SU-DHL-6 (cell line): ENCODE measurements around the gene TANC2.

Experiments used
- CTCF ChIP-seq: fragments of 200-600 bp; sonication (generic); IDR thresholded peaks from one replicate; pipeline ENCODE4 v1.5.1; 2017; ENCODE audit warnings: antibody characterized with exemption, mild to moderate bottlenecking, low read length, moderate library complexity; ENCODE audit not compliant: insufficient read depth, poor library complexity, severe bottlenecking
- EZH2phosphoT487 ChIP-seq: fragments of 200-600 bp; sonication (generic), shearing (Covaris generic); conservative IDR thresholded peaks from 2 replicates; pipeline ENCODE4 v1.6.1; 2018; ENCODE audit warnings: mild to moderate bottlenecking, antibody characterized with exemption, low read length, moderate library complexity, mixed read lengths

GRCh38 chr17:63001689-63002394, 35.8 kb downstream of the TANC2 start:
- TF ChIP-seq CTCF (no peak), EZH2phosphoT487 (no peak)
